Measurements from ENCODE around the gene RBBP7.
A peak's percentile ranks its signal among the peaks of the same experiment; 100 is the strongest.

RBBP7 gene

DNA sequence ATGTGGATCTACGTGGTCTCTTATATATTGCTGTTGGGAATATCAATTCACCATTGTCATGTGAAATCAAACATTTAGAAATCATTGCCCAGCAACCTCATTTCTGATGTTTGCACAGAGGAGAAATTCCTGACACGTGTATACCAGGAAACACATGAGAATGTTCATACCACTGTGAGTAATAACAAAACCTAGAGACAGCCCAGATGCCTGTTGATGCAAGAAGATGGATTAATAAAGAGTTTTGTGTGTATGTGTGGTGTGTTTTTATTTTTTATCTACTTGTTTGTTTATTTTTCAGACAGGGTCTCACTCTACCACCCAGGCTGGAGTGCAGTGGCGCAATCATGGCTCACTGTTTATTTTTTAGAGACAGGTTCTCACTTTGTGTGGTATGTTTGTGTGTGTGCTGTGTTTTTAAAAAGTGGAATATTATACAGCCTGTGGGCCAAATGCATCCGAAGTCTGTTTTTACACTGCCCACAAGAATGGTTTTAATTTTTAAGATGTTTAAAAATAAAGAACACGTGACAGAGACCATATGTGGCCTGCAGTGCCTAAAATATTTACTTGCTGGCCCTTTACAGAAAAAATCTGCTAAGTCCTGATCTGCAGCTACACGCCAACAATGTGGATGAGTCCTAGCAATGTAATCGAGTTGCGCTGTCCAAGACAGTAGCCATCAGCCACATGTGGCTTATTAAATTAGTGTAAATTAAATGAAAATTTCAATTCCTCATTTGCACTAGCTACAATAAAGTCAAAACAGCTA is 44.7 kb downstream of the RBBP7 start:
- DNase-seq (ENCODE audit: low spot score), result no peak

DNA sequence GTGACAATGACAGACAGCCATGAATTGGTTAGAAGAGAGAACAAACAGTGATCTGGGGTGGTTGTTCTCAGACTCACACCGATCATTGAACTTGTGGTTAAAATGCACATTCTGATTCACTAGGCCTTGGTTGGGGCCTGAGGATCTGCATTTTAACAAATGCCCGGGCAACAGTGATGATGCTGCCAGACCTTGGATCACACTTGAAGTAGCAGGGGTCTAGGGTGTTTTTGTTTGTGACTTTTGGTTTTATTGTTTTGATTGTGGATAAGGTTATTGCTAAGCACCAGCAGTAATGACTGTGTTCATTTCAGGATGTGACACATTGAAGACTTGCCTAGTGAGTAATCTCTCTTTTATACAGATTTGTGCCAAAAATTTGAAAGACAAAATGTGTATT is 47.4 kb downstream of the RBBP7 start:
- DNase-seq (ENCODE audit: low spot score), result no peak

DNA sequence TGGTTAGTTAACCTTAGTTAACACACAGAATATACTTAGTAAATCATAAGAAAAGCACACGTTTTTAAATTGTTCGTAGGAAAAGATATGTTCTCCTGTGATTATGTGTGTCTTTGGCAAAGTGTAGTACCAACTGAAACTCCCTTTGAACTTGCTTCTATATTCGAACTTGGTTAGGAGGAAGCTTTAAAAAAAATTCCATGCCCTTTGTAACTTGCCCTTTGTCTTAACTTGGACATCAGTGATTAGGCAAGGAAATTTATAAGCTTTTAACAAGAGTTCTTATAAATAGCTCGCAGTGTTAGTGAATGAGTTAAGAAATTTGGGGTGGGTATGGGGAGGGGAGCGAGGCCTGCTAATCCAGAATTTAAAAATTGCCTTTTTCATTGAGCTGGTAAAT is 50.5 kb downstream of the RBBP7 start:
- DNase-seq (ENCODE audit: low spot score), result no peak

DNA sequence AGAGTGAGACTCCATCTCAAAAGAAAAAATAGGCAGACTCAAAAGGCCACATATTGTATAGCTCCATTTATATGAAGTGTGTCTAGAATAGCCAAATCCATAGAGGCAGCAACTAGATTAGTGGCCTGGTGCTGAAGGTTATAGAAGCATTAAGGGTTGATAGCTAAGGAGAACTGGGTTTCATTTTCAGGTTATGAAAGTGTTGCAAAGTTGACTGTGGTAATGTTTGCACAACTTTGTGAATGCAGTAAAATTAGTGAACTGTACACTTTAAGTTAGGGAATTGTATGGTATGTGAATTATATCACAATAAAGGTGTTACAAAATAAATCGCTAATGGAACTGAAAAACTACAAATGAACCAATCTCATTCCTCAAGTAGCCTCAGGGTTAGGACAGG is 55.6 kb downstream of the RBBP7 start:
- DNase-seq (ENCODE audit: low spot score), result no peak

DNA sequence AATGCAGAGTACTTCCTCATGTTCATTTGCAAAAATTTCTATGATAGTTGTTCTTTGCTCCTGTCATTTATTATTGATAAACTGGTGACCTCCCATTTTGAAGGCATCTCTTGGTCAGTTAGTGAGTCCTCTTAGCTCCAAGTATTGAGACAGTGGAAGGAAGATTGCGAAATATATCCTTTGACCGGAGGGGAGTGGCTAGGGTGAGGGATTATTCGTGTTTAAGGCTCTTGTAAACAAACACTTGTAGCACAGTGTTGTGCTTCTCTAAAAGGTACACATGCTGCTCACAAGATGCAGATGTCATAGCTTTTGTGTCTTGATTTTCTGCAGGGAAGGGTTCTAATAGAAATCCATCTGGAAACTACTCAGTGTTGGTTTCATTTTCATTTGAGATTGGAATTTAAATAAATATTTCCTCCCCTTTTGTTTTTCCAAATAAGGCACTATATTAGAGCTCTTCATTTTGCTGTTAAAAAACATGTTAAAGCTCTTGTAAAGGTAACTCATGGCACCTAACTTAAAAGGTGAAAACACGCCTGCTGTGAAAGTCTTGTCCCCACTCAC is 62.1 kb downstream of the RBBP7 start:
- DNase-seq (ENCODE audit: low spot score), result no peak

DNA sequence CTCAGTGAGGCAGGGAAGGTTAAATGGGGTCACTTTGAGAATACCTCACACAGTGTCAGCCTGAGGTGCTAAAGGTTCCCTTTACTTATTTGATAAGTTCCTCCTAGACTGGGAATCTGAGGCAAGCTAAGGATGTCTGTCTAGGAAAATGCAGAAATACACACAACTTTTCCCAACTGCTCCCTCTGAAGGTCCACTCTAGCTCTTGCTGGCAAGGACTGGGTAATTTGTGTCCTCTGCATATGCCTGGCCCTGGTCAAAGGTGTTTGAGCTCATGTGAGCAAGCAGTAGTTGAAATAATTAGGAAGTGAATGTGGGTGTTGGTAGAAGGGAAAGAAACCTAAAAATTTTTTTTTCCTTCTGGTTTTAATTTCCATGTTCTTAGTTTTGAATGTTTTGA is 62.6 kb downstream of the RBBP7 start:
- DNase-seq (ENCODE audit: low spot score), result no peak

DNA sequence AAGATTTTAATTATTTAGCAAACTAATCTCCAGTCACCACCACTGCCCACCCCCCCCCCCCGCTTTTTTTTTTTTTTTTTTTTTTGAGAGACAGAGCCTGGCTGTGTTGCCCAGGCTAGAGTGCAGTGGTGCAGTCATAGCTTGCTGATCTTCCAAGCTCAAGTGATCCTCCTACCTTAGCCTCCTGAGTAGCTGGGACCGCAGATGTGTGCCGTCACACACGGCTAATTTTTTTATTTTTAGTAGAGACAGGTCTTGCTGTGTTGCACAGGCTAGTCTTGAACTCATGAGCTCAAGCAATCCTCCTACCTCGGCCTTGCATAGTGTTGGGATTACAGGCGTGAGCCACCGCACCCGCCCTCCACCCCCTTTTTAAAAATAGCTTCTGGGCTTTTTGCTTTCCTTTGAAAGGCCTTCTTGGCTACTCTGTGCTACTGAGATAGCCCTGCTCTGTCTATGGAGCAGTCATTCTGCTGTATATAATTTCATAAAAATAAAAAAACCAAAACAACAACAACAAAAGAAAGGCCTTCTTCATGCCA is 65.2 kb downstream of the RBBP7 start:
- peak; percentile 68 for DNase-seq (ENCODE audit: low spot score)

DNA sequence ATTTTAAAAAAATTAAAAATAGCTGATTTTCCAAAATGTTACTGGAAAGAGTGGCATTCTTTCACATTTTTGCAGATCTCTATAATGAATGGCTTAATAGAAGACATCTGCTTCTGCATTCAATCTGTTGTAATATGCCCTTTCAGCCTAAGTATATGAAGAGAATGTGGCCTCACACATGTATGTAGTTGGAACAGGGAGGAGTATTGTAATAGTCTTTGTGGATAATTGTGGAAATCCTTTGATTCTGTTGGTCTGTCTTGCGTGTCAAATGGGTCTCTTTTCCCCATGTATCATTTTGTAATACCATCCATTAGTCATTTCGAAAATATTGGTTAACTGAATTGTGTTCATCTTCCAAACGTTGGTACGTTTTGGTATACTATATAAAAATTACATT is 72.3 kb downstream of the RBBP7 start:
- no peak for DNase-seq (ENCODE audit: low spot score)

DNA sequence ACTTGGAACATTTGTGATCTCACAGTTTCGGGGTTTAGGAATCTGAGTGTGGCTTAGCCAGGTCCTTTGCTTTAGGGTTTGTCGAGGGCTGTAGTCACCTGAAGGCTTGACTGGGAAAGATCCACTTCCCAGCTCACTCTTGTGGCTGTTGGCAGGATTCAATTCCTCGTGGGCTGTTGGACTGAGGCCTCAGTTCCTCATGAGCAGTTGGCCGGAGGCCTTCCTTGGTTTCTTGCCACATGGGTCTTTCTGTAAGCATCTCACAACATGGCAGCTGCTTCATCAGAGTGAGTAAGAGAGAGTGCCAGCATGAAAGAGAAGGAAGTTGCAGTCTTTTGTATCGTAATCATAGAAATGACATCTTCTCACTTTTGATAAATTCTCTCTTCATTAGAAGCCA is 72.8 kb downstream of the RBBP7 start:
- DNase-seq (ENCODE audit: low spot score), result no peak

DNA sequence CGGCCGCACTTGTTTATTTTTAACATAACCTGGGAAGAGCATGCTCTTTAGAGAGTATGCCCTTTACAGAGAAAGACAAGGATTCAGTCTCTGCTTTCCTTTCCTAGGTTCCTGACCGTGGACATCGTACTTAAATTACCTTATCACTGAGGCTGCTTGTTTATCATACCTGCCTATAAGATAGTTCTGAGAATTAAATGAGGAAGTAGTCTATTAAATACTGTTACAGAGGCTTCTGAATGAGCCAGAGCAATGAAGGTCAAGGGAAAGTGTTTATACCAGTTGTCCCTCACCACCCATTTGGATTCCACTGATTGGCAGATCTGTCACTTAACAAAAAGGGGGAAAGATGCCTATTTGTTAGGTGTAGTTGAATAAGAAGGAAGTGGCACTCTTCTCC is 73.9 kb downstream of the RBBP7 start:
- no peak for DNase-seq (ENCODE audit: low spot score)

Data from NAMALWA (cell line).